ENCODE results near the gene TRAPPC14. TPM values are rescaled to one million over a fixed set of nuclear protein-coding genes. Genes with fewer than 3 reads are reported as not detected.

Gene TRAPPC14
- total and polyA plus RNA-seq, 2 experiments from 2014 or later: 5.8 to 7.0 TPM

GRCh38 chr7:100128637-100128963 is 29.9 kb downstream of the TRAPPC14 start:
- in situ Hi-C loops (cut with MboI): no loop called here
- WGBS, 2 experiments (ENCODE audit: low coverage in 1 of 2, low lambda C conversion rate in 2 of 2, missing lambda C conversion rate in 2 of 2): 38 to 62% methylated on average over 1 of the region's 1 CpG
- no peaks in the 10 kb centered on the region for H3K9me2 ChIP-seq (ENCODE audit: insufficient read depth)
- no peak overlapping the region for H3K9ac ChIP-seq
- H3K27me3 ChIP-seq (replicated peaks; ENCODE audit: insufficient read depth): no peaks in the 10 kb centered on the region
- TF ChIP-seq EZH2phosphoT487 (IDR thresholded peaks at IDR 0.05; ENCODE audit: insufficient read depth, low read depth) (no peak), EZH2 (IDR thresholded peaks at IDR 0.05; ENCODE audit: insufficient read depth, poor library complexity, severe bottlenecking) (no peak)
- peaks cover 3% of the 10 kb centered on the region; the same call in 1 of the 2 replicates for H3K4me1 ChIP-seq (ENCODE audit: insufficient read depth)
- no peak for DNase-seq
- H3K27ac ChIP-seq: no peak overlapping the region
- H3K4me3 ChIP-seq: no peak overlapping the region
- no peaks in the 10 kb centered on the region for H4K20me1 ChIP-seq (ENCODE audit: insufficient read depth)
- H3K9me3 ChIP-seq (ENCODE audit: low read depth): no peaks in the 10 kb centered on the region
- H3K79me2 ChIP-seq (ENCODE audit: insufficient read depth): peaks cover 5% of the 10 kb centered on the region; the same call in 1 of the 2 replicates
- H3K4me2 ChIP-seq (ENCODE audit: unreplicated experiment): no peak overlapping the region
- peaks cover 4% of the 10 kb centered on the region; the same call in 1 of the 2 replicates for H3F3A ChIP-seq (ENCODE audit: insufficient read depth)
- no peak overlapping the region for H2AFZ ChIP-seq
- no peaks in the 10 kb centered on the region for H3K36me3 ChIP-seq (ENCODE audit: low read depth)

GRCh38 chr7:100127866-100128636 is 30.5 kb downstream of the TRAPPC14 start:
- H3K4me1 ChIP-seq (ENCODE audit: insufficient read depth): peaks cover 3% of the 10 kb centered on the region; the same call in 1 of the 2 replicates
- peak overlapping the region; percentile 94 for H3K9ac ChIP-seq
- whole genome bisulfite sequencing, 2 experiments (ENCODE audit: low coverage in 1 of 2, low lambda C conversion rate in 2 of 2, missing lambda C conversion rate in 2 of 2): 6 to 7% methylated on average over 37 of the region's 37 CpGs
- DNase-seq: peak; percentile 43
- no peaks in the 10 kb centered on the region for H3K36me3 ChIP-seq (ENCODE audit: low read depth)
- H3K4me3 ChIP-seq: peak overlapping the region; percentile 99
- no peak overlapping the region for H3K27ac ChIP-seq
- TF ChIP-seq EZH2 (IDR thresholded peaks at IDR 0.05; ENCODE audit: insufficient read depth, poor library complexity, severe bottlenecking) (no peak), EZH2phosphoT487 (IDR thresholded peaks at IDR 0.05; ENCODE audit: insufficient read depth, low read depth) (no peak)
- peak overlapping the region; percentile 95 for H2AFZ ChIP-seq
- no peaks in the 10 kb centered on the region for H3K9me2 ChIP-seq (ENCODE audit: insufficient read depth)
- in situ Hi-C loops (cut with MboI): no loop called here
- H3K4me2 ChIP-seq (ENCODE audit: unreplicated experiment): peak overlapping the region; percentile 99
- H4K20me1 ChIP-seq (ENCODE audit: insufficient read depth): no peaks in the 10 kb centered on the region
- H3K27me3 ChIP-seq (replicated peaks; ENCODE audit: insufficient read depth): no peaks in the 10 kb centered on the region
- no peaks in the 10 kb centered on the region for H3K9me3 ChIP-seq (ENCODE audit: low read depth)
- peaks cover 4% of the 10 kb centered on the region; the same call in 1 of the 2 replicates for H3F3A ChIP-seq (ENCODE audit: insufficient read depth)
- peaks cover 5% of the 10 kb centered on the region; the same call in 1 of the 2 replicates for H3K79me2 ChIP-seq (ENCODE audit: insufficient read depth)

DNA sequence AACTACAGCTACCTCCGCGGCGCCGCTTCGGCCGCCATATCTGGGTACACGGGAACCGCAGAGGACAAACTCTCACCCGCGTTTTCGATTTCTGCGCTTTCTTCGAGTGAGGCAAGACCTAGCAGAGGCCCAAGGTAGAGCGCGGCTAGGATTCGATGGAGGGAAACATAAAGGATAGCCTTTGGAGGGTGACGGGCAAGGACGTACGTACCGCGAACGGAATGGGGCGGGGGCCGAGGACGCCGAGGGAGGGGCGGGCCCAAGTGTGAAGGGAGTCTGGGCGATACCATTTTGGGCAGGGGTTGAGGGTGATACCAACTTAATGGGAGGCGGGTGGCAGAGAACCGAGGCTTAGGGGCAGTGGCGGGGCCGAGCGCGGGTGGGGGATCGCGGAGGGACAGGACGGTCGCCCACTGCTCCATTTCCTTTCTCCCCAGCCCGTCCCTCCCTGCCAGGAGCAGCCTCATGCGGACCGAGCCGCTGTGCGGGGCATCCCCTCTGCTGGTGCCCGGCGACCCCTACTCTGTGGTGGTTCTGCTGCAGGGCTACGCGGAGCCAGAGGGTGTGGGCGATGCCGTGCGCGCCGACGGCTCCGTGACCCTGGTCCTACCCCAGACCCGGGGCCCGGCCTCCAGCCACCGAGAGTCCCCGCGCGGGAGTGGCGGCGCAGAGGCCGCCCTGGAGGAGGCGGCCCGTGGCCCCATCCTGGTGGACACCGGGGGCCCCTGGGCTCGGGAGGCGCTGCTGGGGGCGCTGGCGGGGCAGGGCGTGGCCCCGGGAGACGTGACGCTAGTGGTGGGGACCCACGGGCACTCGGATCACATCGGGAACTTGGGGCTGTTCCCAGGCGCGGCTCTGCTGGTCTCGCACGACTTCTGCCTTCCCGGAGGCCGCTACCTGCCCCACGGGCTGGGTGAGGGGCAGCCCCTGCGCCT is 31.3 kb downstream of the TRAPPC14 start, which contains the start of gene MBLAC1:
Gene MBLAC1 (plus strand): TSS at position 37 of the 935 bp plus-strand sequence. CDS start 429 bp downstream, at position 466.
- peak; percentile 95 for DNase-seq
- no peak for TF ChIP-seq EZH2 (IDR thresholded peaks at IDR 0.05; ENCODE audit: insufficient read depth, poor library complexity, severe bottlenecking)
- TF ChIP-seq EZH2phosphoT487 (IDR thresholded peaks at IDR 0.05; ENCODE audit: insufficient read depth, low read depth): no peak
- WGBS, 2 experiments (ENCODE audit: low coverage in 1 of 2, low lambda C conversion rate in 2 of 2, missing lambda C conversion rate in 2 of 2): 0 to 3% methylated on average over 48 to 55 of the region's 85 CpGs
- Histone ChIP-seq H3K36me3 (ENCODE audit: low read depth) (no peaks in the 10 kb centered on the region), H2AFZ (peak within 1 kb of the TSS; percentile 95), H3K4me3 (peak within 1 kb of the TSS; percentile 99), H3K9me3 (ENCODE audit: low read depth) (no peaks in the 10 kb centered on the region), H3K4me2 (ENCODE audit: unreplicated experiment) (peak within 1 kb of the TSS; percentile 99), H3K27ac (peak within 1 kb of the TSS; percentile 97), H3K79me2 (ENCODE audit: insufficient read depth) (peaks cover 13% of the 10 kb centered on the region), H3K9ac (peak within 1 kb of the TSS; percentile 94), H3K4me1 (ENCODE audit: insufficient read depth) (peaks cover 3% of the 10 kb centered on the region; the same call in 1 of the 2 replicates), H3K9me2 (ENCODE audit: insufficient read depth) (no peaks in the 10 kb centered on the region), H4K20me1 (ENCODE audit: insufficient read depth) (no peaks in the 10 kb centered on the region), H3K27me3 (replicated peaks; ENCODE audit: insufficient read depth) (no peaks in the 10 kb centered on the region), H3F3A (ENCODE audit: insufficient read depth) (peaks cover 4% of the 10 kb centered on the region; the same call in 1 of the 2 replicates)
- in situ Hi-C loops (cut with MboI): no loop called here

Data from GM23248 (cell line).